Fibroblast of pulmonary artery (primary cell): Measurements from ENCODE around the gene TNFRSF21.

Source experiments
- DNase-seq: peaks from one replicate; pipeline ENCODE4 v3.0.0-alpha.2; 2010; ENCODE audit warnings: low read depth
- H3K4me3 ChIP-seq: replicated peaks from 2 replicates; pipeline ENCODE4 v1.5.1; 2011; ENCODE audit warnings: low read depth, mild to moderate bottlenecking, control low read depth, low read length, moderate library complexity
- TF ChIP-seq, protein P1 (sequence below): IDR thresholded peaks from 2 replicates; pipeline ENCODE4 v1.5.1; 2011; ENCODE audit warnings: mild to moderate bottlenecking, control low read depth, low read length, inconsistent platforms; ENCODE audit errors: missing control alignments

The TNFRSF21 gene

DNA sequence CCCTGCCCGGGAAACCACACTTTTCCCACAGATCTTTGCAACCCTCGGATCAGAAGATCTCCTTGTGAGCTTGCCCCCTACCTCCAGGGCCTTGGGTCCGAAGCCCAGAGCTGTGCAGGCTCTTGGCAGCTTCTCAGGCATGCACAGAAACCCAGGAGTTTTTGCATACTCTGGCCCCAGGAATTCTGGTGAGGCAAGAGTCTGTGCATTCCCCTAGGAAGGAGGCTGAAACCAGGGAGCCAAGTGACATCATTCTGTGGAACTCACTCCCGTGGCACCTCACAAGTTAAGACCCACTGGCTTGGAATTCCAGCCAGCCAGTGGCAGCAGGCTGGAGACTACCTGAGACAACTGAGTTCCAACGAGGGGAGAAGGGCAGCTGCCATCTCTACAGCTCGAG lies 100.1 kb downstream of the TNFRSF21 start:
- H3K4me3 ChIP-seq, result no peak overlapping the region
- DNase-seq, result peak; percentile 71
- TF ChIP-seq, protein P1, sequence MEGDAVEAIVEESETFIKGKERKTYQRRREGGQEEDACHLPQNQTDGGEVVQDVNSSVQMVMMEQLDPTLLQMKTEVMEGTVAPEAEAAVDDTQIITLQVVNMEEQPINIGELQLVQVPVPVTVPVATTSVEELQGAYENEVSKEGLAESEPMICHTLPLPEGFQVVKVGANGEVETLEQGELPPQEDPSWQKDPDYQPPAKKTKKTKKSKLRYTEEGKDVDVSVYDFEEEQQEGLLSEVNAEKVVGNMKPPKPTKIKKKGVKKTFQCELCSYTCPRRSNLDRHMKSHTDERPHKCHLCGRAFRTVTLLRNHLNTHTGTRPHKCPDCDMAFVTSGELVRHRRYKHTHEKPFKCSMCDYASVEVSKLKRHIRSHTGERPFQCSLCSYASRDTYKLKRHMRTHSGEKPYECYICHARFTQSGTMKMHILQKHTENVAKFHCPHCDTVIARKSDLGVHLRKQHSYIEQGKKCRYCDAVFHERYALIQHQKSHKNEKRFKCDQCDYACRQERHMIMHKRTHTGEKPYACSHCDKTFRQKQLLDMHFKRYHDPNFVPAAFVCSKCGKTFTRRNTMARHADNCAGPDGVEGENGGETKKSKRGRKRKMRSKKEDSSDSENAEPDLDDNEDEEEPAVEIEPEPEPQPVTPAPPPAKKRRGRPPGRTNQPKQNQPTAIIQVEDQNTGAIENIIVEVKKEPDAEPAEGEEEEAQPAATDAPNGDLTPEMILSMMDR, result no peak

DNA sequence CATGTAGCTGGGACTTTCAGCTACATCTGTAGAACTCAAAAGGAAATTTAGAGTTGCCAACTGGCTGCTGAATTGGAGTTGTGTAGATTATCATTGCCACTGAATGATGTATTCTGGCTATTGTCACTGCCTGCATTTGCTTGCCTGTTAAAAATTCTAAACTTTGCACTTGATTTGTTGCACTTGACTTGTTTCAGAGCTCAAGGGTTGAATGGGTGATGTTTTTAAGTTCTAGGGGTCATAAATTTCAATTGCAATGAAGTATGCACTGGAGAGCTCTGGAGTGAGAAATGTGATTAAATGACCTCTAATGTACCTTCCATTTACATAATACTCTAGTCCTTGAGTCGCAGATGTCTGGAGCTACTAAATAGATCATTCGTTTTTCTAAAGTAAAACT lies 102.4 kb downstream of the TNFRSF21 start:
- no peak for DNase-seq
- TF ChIP-seq, protein P1, result no peak
- H3K4me3 ChIP-seq, result no peak overlapping the region

DNA sequence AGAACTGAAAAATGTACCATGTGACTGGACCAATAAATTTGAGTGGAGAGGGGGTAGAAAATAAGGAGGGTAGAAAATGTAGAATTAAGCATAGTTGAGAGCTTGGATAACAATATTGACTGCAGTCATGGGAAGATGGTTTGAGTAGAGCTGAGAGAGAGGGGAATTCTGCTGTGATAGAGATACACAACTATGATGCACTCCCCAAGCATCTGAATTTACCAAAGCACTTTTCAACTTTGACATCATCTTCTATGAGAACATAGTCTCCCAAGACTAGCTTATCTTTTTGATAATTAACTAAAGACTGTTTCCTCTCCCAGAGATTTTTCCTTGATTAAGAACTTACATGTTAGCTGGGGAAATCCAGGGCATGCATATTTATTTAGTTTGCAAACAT lies 103.1 kb downstream of the TNFRSF21 start:
- H3K4me3 ChIP-seq, result no peak overlapping the region
- peak; percentile 36 for DNase-seq
- TF ChIP-seq, protein P1, result no peak

DNA sequence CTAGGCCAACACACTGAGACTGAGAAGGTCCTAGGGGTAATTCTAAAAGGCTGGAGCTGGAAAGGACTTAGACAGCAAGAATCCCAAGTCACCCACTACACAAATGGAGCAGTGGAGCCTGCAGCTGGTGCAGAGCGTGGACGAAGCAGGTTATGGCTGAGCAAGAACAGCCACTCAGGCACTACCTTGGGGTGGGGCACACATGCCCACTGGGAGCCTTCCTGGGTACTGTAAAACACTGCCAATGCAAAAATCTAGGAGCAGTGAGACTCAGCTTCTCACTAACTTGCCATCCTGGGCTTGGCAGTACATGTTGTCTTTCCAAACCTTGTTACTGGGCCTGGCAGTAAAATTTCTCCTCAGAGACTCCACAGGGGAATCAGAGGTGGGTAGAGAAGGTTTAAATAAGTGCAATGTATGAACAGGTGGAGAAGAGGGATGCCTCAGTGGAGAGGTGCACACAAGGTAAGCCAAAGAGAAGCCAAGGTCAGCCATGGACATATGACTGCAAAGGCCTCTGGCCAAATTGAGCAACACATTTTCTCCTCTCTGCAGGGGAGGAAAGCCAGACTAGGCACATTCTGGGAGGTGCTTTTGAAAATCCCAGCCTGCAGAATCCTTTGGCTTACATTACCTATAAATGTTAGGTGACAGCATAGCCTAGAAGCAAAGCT lies 105.6 kb downstream of the TNFRSF21 start:
- TF ChIP-seq, protein P1, result no peak
- DNase-seq, result no peak
- H3K4me3 ChIP-seq, result no peak overlapping the region

DNA sequence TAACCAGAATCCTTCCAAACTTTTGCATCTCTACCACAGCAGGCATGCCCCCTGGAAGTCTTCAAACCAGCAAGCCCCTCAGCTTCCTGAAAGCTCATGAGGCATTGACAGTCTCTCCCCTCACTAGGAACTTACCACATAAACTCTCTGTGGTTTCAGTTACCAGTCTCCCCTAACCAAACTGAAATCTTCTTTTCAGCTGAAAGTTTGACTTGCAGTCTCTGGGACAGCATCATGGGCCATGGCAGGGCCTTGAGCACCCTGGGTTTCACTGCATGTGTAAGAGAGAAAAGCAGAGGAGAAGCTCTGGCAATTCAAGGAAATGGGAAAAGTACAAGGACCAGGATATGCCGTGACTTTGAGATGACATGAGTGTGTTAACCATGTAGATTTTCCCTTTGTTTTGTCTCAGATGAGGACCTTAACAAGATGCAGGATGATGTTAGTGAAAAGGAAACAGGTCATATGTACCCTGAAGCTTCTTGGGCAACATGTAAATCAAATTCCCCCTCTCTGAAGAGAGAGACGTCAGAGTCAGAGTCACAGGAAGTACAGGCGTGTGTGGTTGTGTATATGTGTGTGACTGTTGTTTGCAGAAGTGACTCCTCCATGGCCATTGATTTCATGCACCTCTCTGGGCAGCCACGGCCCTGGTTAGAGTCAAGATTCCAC lies 106.3 kb downstream of the TNFRSF21 start:
- DNase-seq, result no peak
- TF ChIP-seq, protein P1, result no peak

DNA sequence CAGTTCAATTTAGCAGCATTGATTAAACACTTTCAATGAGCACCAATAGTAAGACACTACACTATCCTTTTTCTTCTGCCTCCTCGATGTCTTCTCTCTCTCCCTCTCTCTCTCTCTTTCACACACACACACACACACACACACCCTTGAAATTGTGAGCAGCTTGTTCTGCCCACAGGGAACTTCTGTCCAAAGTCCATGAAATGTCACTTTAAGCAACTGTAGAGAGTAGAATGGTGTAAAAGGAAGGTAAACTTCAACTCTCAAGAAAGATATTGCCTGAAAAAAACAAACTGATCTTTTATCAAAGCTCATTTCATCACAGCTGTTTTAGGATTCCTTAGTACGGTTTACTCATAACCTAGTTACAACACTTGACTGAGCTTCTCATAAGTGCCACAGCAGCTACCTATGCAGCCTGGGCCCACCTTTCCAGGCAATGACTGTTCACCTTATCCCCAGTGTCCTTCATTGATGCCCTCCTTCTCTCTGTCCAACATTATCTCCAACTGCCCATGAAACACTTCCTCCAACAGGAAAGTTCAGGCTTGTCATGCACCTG lies 107.0 kb downstream of the TNFRSF21 start:
- no peak for DNase-seq
- no peak overlapping the region for H3K4me3 ChIP-seq
- TF ChIP-seq, protein P1, result no peak

More for the DNA sequence above, 106.3 kb downstream of the TNFRSF21 start:
- H3K4me3 ChIP-seq, result no peak overlapping the region
